ENCODE measurements around the gene TRIO.

GRCh38 chr5:14187660-14188059 is 44.5 kb downstream of the TRIO start:
- no peak for TF ChIP-seq CTCF (IDR thresholded peaks at IDR 0.05)
- no peak for TF ChIP-seq POLR2A (IDR thresholded peaks at IDR 0.05)
